Measurements from ENCODE around the gene RYR2. TPM values are rescaled to one million over a fixed set of nuclear protein-coding genes. Genes with fewer than 3 reads are reported as not detected.

The RYR2 gene
- total RNA-seq, 3 donors from 2014 or later: 0.35 to 5.9 (median 0.94) TPM

GRCh38 chr1:237570530-237570929 is 528.5 kb downstream of the RYR2 start:
- intact Hi-C loops (cut with DNase I, micrococcal nuclease): no loop called here
- no peaks in the 10 kb centered on the region for H3K4me1 ChIP-seq (ENCODE audit: low read depth)
- TF ChIP-seq, protein P1, sequence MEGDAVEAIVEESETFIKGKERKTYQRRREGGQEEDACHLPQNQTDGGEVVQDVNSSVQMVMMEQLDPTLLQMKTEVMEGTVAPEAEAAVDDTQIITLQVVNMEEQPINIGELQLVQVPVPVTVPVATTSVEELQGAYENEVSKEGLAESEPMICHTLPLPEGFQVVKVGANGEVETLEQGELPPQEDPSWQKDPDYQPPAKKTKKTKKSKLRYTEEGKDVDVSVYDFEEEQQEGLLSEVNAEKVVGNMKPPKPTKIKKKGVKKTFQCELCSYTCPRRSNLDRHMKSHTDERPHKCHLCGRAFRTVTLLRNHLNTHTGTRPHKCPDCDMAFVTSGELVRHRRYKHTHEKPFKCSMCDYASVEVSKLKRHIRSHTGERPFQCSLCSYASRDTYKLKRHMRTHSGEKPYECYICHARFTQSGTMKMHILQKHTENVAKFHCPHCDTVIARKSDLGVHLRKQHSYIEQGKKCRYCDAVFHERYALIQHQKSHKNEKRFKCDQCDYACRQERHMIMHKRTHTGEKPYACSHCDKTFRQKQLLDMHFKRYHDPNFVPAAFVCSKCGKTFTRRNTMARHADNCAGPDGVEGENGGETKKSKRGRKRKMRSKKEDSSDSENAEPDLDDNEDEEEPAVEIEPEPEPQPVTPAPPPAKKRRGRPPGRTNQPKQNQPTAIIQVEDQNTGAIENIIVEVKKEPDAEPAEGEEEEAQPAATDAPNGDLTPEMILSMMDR (IDR thresholded peaks at IDR 0.05): no peak
- DNase-seq (no peak), ATAC-seq (no peak)
- H3K36me3 ChIP-seq (ENCODE audit: low read depth): no peaks in the 10 kb centered on the region
- H3K4me3 ChIP-seq: no peak overlapping the region
- H3K9me3 ChIP-seq: no peaks in the 10 kb centered on the region

DNA sequence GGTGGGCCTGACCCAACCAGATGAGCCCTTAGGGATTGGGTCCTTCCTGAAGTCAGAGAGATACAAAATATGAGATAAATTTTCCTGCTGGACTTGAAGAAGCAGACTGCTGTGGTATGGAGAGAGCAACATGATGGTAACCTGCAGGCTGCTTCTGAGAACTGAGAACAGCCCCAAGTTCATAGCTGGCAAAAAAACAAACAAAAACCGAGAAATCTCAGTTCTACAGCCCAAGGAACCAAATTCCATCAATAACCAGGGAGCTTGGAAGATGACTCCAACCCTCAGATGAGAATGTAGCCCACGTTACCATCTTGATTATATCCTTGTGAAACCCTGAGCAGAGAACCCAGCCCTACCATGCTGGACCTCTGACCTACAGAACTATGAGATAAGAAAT is 532.6 kb downstream of the RYR2 start:
- Histone ChIP-seq H3K9me3 (no peaks in the 10 kb centered on the region), H3K36me3 (ENCODE audit: low read depth) (no peaks in the 10 kb centered on the region), H3K4me3 (no peak overlapping the region), H3K4me1 (ENCODE audit: low read depth) (no peaks in the 10 kb centered on the region)
- TF ChIP-seq, protein P1 (IDR thresholded peaks at IDR 0.05): no peak
- intact Hi-C loops (cut with DNase I, micrococcal nuclease): no loop called here
- ATAC-seq (no peak), DNase-seq (no peak)

- no peaks in the 10 kb centered on the region for H3K9me3 ChIP-seq
- H3K36me3 ChIP-seq (ENCODE audit: low read depth): no peaks in the 10 kb centered on the region
- H3K4me3 ChIP-seq: no peak overlapping the region
- H3K4me1 ChIP-seq (ENCODE audit: low read depth): no peaks in the 10 kb centered on the region
- DNase-seq (no peak), ATAC-seq (no peak)
- TF ChIP-seq, protein P1 (IDR thresholded peaks at IDR 0.05): no peak
- intact Hi-C loops (cut with DNase I, micrococcal nuclease): no loop called here
Observed at GRCh38 chr1:237578540-237578939, 536.6 kb downstream of the RYR2 start.

- DNase-seq (no peak), ATAC-seq (no peak)
- intact Hi-C loops (cut with DNase I, micrococcal nuclease): no loop called here
- TF ChIP-seq, protein P1 (IDR thresholded peaks at IDR 0.05): no peak
- H3K36me3 ChIP-seq (ENCODE audit: low read depth): no peaks in the 10 kb centered on the region
- H3K4me3 ChIP-seq: no peak overlapping the region
- H3K9me3 ChIP-seq: no peaks in the 10 kb centered on the region
- no peaks in the 10 kb centered on the region for H3K4me1 ChIP-seq (ENCODE audit: low read depth)
Observed at GRCh38 chr1:237580726-237581125, 538.7 kb downstream of the RYR2 start.

- TF ChIP-seq, protein P1 (IDR thresholded peaks at IDR 0.05): no peak
Observed at GRCh38 chr1:237583270-237583669, 541.3 kb downstream of the RYR2 start.

DNA sequence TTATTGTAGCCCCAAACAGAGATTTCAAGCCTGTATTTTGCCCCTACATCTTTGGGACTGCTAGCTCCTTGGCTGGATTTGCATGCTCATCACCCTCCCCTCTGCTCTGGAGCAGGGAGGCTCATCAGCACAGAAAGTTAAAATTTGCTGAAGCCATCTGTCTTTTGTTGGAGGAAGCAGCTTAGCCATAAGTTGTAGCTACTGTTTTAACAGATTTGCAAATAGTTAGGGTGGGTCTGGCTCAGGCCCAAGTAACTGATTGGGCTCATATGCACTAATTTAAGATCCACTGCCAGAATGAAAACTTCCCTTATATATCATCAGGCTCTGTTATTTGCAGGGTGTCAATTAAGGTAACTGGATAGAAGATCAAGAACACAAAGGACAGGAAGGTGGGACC is 541.8 kb downstream of the RYR2 start:
- H3K4me1 ChIP-seq (ENCODE audit: low read depth): no peaks in the 10 kb centered on the region
- H3K9me3 ChIP-seq: no peaks in the 10 kb centered on the region
- H3K36me3 ChIP-seq (ENCODE audit: low read depth): no peaks in the 10 kb centered on the region
- intact Hi-C loops (cut with DNase I, micrococcal nuclease): no loop called here
- TF ChIP-seq, protein P1 (IDR thresholded peaks at IDR 0.05): no peak
- H3K4me3 ChIP-seq: no peak overlapping the region
- DNase-seq (no peak), ATAC-seq (no peak)

More at GRCh38 chr1:237583270-237583669, 541.3 kb downstream of the RYR2 start:
- DNase-seq (no peak), ATAC-seq (no peak)
- Histone ChIP-seq H3K4me1 (ENCODE audit: low read depth) (no peaks in the 10 kb centered on the region), H3K36me3 (ENCODE audit: low read depth) (no peaks in the 10 kb centered on the region), H3K9me3 (no peaks in the 10 kb centered on the region), H3K4me3 (no peak overlapping the region)
- intact Hi-C loops (cut with DNase I, micrococcal nuclease): no loop called here
